GM12801 (cell line): ENCODE results near the gene ANOS1.

Experiments used
- TF ChIP-seq, protein P1 (sequence below): IDR thresholded peaks from one replicate; pipeline ENCODE4 v1.5.1; 2011; ENCODE audit warnings: control low read depth; ENCODE audit not compliant: insufficient read length; ENCODE audit errors: extremely low read depth

Gene ANOS1

DNA sequence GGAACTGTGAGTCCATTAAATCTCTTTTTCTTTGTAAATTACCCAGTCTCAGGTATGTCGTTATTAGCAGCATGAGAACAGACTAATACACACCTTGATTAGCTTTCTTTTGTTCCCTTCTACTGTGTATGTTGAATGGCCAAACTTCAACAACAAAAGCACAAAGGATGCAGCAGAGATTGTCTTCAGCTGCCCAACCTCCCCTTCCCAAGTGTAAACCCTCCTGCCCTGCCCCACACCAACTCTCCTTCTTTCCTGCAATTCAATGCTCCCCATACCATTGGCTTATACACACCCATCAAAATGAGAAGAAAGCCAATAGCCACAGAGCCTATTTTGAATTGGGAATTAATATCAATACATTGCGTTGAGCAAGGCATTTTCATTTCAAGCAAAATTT, 27.8 kb downstream of the ANOS1 start:
- TF ChIP-seq, protein P1, sequence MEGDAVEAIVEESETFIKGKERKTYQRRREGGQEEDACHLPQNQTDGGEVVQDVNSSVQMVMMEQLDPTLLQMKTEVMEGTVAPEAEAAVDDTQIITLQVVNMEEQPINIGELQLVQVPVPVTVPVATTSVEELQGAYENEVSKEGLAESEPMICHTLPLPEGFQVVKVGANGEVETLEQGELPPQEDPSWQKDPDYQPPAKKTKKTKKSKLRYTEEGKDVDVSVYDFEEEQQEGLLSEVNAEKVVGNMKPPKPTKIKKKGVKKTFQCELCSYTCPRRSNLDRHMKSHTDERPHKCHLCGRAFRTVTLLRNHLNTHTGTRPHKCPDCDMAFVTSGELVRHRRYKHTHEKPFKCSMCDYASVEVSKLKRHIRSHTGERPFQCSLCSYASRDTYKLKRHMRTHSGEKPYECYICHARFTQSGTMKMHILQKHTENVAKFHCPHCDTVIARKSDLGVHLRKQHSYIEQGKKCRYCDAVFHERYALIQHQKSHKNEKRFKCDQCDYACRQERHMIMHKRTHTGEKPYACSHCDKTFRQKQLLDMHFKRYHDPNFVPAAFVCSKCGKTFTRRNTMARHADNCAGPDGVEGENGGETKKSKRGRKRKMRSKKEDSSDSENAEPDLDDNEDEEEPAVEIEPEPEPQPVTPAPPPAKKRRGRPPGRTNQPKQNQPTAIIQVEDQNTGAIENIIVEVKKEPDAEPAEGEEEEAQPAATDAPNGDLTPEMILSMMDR, result no peak

DNA sequence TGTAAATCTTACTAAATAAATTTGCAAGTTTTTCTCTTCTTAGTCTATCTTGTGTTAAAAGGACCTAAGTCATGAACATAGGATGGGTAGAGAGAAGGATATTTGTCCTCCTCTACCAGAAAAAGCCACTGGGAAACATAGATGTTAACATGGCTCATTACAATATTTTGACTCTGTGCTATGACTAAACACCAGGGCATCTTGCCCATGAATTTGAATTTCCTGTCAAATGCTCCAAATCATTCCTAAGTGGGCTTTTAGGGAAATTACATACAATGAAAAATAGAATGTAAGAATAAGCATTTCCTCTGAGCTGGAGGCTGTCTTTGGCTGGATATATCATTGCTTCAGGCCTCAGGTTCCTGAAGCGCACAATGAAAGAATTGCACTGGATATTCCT, 39.1 kb downstream of the ANOS1 start:
- TF ChIP-seq, protein P1, result no peak

DNA sequence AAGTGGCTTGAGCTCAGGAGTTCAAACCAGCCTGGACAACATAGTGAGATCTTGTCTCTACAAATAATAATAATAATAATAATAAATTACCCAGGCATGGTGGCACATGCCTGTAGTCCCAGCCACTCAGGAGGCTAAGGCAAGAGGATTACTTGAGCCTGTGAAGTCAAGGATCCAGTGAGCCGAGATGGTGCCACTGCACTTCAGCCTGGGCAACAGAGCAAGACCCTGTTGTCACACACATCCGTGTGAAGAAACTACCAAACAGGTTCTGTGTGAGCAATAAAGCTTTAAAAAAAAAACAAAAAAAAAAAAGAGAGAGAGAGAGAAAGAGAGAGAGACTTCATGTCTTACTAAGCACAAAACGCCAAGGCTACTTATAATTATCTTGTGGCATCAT, 42.5 kb downstream of the ANOS1 start:
- TF ChIP-seq, protein P1, result no peak

DNA sequence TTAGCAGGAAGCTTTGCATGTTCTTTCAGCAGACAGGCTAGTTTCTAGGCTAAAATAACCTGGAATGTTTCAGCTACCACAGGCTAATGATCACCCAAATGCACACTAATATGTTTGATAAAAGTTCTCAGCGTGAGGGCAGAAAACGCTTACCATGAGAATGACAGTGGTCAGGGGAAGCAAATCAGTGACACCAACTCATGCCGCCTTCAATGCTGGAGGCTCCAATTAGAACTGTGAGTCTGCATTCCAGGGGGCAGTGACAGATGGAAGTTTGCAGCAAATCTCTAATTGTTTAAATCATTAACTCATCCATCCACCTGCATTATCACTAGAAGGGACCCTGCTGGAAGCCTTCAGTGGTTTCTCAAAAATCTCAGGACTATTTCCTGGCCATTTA, 43.2 kb downstream of the ANOS1 start:
- TF ChIP-seq, protein P1, result no peak

DNA sequence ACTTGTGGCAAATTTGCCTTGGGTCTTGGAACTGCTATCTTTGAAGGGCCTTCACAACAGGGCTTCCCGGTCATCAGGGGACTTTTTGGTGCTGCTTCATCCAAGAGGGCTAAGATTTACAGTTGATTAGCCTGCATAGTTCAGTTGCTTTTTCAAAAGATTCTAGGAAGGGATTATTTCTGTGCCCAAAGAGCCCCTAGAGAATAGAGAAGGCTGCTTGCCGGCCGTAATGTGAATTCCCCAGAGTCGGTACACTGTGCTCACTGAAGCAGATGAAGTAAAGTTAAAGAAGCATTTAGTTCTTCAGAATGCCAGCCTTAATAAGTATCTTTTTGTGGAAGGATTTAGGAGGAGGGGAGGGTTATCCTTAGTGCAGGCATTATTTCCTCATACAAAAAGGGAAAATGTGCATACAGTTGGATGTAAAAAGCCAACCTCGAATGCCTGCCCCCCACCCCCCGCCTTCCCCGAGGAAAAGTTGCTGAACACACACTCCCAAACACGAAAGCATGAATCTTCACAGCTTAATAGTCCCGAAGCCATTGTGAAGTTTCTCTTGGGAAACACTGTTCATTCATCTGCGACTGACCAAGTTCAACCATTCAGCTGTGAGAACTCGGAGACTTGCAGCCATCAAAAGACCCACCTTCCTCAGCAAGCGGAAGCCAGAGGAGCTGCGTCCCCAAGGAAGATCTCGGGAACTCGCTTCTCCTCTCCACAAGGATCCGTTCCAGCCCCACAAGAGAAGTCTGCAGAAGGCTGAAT, 47.6 kb downstream of the ANOS1 start:
- TF ChIP-seq, protein P1, result no peak

DNA sequence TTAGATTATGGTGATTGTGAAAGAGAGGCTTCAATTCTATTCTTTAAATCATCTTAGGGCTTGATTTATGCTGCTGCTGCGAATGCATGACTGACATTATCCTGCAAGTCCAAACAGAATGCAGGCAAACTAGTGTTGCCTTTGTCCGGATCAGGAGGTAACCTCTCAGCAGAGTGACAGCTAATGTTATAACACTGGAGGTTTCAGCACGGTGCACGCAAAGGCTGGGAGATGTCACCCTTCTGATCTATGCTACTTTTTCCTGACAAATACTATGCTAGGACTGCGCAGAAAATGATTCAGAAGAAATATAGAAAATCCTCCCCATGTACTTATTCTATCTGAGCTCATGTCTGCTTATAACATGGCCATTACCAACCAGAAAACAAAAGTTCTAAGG, 48.2 kb downstream of the ANOS1 start:
- TF ChIP-seq, protein P1, result no peak

DNA sequence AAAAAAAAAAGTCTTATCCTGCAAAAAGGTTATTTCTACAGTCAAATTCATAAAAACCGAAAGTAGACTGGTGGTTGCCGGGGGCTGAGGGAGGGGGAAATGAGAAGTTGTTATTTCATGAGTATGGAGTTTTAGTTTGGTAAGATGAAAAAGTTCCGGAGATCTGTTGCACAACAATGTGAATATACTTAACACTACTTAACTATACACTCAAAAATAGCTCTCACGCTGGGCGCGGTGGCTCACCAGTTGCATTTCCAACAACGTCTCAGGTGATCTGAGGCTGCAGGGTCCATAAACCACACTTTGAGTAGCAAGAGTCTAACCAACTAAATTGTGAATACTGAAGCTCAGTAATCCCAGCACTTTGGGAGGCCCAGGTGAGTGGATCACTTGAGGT, 52.4 kb downstream of the ANOS1 start:
- TF ChIP-seq, protein P1, result no peak
